Tibial nerve (tissue), 4 donors: ENCODE measurements around the gene UNC93A. TPM values are rescaled to one million over a fixed set of nuclear protein-coding genes. Genes with fewer than 3 reads are reported as not detected.
"Not testable (repeated sequence)": the region's sequence is repeated elsewhere in the genome, so short reads cannot be mapped to it uniquely, and the experiment has no call there.

Experiments
- DNase-seq, 2 donors: peaks; one replicate each; pipeline ENCODE4 v3.0.0-alpha.2; 2019; ENCODE audit warnings: low spot score in 2 of 2
- H3K27ac ChIP-seq, 4 donors: fragments of 200-600 bp; sonication (generic) in 3 of 4; one replicate each; pipeline ENCODE4 v1.5.1; 2017 to 2019; ENCODE audit warnings: mild to moderate bottlenecking in 1 of 4
- H3K27me3 ChIP-seq, 2 donors: fragments of 200-600 bp; sonication (generic) in 1 of 2; one replicate each; pipeline versions ENCODE4 v1.5.1 to v1.6.0; 2017 to 2019
- H3K36me3 ChIP-seq, 3 donors: fragments of 200-600 bp; sonication (generic); one replicate each; pipeline ENCODE4 v1.5.1; 2018 to 2019
- H3K4me1 ChIP-seq, 4 donors: fragments of 200-600 bp; sonication (generic) in 3 of 4; one replicate each; pipeline ENCODE4 v1.5.1; 2017 to 2019
- H3K4me3 ChIP-seq, 4 donors: fragments of 200-600 bp; sonication (generic) in 3 of 4; one replicate each; pipeline ENCODE4 v1.5.1; 2017 to 2019; ENCODE audit warnings: mild to moderate bottlenecking in 1 of 4, moderate library complexity in 1 of 4
- H3K9me3 ChIP-seq, 4 donors: fragments of 200-600 bp; sonication (generic) in 3 of 4; one replicate each; pipeline ENCODE4 v1.5.1; 2017 to 2019
- EP300 ChIP-seq, 2 donors: sonication (generic); formaldehyde crosslinking; IDR thresholded peaks; one replicate each; pipeline ENCODE4 v1.6.1; 2017; ENCODE audit warnings: antibody characterized with exemption in 2 of 2, mild to moderate bottlenecking in 1 of 2
- POLR2A ChIP-seq, 2 donors: fragments of 450-650 bp; IDR thresholded peaks; one replicate each; pipeline ENCODE4 v1.6.1; 2017; ENCODE audit warnings: antibody characterized with exemption in 2 of 2, mild to moderate bottlenecking in 2 of 2, moderate library complexity in 2 of 2
- WGBS, 2 donors: methylation state at CpG; one replicate each; pipeline ENCODE4 v1.1.5; 2018; 5-methylcytosine and 5-hydroxymethylcytosine counted together
- total RNA-seq, 4 donors: library from RNA; depleted of rRNA; stranded (reverse); fragments of >200 nt; gene quantifications; one replicate each; pipeline ENCODE4 v1.1.0, GENCODE V29; 2016
- TF ChIP-seq, protein P1 (sequence below), 5 experiments: fragments of 200-600 bp in 3 of 5; fragments of 450-650 bp in 2 of 5; sonication (generic) in 3 of 5; IDR thresholded peaks; one replicate each; pipeline ENCODE4 v1.5.1; 2016 to 2019; ENCODE audit warnings: antibody characterized with exemption in 5 of 5, mild to moderate bottlenecking in 3 of 5, moderate library complexity in 2 of 5

The UNC93A gene
- total RNA-seq, 4 donors from 2014 or later, result not detected

DNA sequence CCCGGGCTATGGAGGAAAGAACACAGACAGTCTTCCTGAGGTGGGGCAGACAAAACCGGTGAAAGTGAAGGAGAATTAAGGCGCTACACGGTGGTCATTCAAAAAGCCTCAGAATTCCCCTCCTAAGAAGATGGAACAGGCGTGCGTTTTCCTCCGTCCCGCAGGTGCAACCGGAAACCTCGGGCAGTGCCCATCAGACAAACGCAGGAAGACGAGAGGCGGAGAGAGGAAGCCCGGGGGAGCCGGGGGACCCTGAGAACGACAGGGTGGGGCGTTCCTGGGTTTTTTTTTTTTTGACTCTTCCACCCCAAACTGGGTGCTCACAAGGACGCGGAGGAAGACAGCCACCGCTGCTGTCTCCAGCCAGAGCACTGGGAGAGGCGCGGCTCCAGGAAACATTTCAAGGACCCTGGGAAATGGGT lies 59.2 kb downstream of the UNC93A start:
- 14 to 19% methylated on average over 22 of the region's 22 CpGs for WGBS, 2 donors
- Histone ChIP-seq H3K27me3 (peaks cover 0 to 10% of the 10 kb centered on the region in 2 donors), H3K27ac (peak overlapping the region in 1 of 4 donors; percentile 4), H3K36me3 (no peaks in the 10 kb centered on the region), H3K9me3 (peaks cover 0 to 13% (median 0%) of the 10 kb centered on the region in 4 donors), H3K4me3 (peak overlapping the region; percentile 0 to 53 (median 28)), H3K4me1 (peaks cover 0 to 23% (median 0%) of the 10 kb centered on the region in 4 donors)
- no peak for DNase-seq
- TF ChIP-seq POLR2A (IDR thresholded peaks at IDR 0.05), result no peak

DNA sequence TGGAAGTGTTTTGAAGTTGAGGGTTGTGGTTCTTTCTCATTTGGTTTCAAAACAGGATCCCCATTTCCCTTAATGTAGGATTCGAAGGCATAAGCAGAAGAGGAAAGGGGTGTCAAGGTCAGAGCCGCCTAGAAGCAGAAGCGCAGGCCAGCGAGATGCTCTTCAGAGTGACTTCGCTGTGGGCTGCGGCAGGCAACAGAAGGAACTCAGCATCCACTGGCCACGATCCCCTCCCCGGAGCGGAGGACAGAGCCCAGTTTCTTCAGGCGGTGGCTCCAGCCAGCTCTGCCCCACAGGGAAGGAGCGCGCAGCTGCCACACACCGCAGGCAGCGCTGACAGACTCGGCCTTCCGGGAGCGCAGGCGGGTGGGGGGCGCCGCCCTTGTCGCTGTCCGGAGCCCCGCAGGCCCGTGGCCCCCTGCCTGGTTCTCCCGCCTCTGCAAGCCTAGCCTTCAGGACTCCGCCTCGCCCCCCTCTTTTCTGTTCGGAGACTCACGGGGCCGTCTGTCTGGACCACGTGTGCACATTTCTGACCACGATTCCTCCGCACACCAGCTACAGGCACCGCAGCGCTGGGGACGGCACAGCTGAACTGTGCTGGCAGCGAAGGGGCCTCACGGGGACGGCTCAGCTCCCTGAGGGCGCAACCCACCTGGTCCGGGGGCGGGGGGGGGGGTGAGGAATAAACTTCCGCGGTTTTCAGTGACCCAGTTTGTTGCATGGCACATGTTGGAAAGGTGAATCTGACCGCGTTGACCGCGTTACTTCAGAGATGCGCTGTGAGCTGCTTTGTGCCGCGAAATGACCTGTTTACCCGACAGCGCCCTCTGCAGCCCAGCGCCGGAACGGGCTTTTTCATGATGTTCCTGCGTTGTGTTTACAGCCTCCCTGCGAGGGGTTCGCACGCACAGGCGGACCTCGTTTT lies 59.9 kb downstream of the UNC93A start:
- Histone ChIP-seq H3K4me1 (peaks cover 0 to 23% (median 0%) of the 10 kb centered on the region in 4 donors), H3K27ac (peak overlapping the region in 2 of 4 donors; percentile 4 to 24), H3K9me3 (peaks cover 0 to 13% (median 0%) of the 10 kb centered on the region in 4 donors), H3K4me3 (peak overlapping the region; percentile 0 to 53 (median 28)), H3K27me3 (peaks cover 0 to 10% of the 10 kb centered on the region in 2 donors), H3K36me3 (no peaks in the 10 kb centered on the region)
- DNase-seq, result peak; percentile 51 to 77
- no peak for TF ChIP-seq EP300 (IDR thresholded peaks at IDR 0.05)
- TF ChIP-seq, protein P1, sequence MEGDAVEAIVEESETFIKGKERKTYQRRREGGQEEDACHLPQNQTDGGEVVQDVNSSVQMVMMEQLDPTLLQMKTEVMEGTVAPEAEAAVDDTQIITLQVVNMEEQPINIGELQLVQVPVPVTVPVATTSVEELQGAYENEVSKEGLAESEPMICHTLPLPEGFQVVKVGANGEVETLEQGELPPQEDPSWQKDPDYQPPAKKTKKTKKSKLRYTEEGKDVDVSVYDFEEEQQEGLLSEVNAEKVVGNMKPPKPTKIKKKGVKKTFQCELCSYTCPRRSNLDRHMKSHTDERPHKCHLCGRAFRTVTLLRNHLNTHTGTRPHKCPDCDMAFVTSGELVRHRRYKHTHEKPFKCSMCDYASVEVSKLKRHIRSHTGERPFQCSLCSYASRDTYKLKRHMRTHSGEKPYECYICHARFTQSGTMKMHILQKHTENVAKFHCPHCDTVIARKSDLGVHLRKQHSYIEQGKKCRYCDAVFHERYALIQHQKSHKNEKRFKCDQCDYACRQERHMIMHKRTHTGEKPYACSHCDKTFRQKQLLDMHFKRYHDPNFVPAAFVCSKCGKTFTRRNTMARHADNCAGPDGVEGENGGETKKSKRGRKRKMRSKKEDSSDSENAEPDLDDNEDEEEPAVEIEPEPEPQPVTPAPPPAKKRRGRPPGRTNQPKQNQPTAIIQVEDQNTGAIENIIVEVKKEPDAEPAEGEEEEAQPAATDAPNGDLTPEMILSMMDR (IDR thresholded peaks at IDR 0.05), result peak; percentile 42 to 66 (median 59)
- 2 to 6% methylated on average over 20 to 58 of the region's 62 CpGs for WGBS, 2 donors

DNA sequence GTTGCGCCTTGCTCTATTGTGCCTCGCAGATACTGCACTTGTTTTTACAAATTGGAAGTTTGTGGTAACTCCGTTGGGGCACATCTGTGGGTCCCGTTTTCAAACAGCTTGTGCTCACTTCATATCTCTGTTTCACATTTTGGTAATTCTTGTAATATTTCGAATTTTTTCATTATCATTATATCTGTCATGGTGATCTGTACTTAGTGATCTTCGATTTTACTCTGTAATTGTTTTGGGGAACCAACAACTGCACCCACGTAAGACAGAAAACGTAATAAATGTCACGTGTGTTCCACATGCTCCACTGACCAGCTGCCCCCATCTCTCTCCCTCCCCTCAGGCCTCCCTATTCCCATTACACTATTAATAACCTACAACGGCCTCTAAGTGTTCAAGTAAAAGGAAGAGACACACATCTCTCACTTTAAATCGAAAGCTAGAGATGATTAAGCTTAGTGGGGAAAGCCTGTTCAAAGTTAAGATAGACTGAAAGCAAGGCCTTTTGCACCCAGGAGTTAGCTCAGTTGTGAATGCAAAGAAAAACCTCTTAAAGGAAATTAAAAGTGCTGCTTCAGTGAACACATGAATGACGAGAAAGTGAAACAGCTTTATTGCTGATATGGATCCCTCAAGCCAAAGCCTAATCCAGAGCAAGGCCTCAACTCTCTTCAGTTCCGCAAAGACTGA lies 60.7 kb downstream of the UNC93A start:
- TF ChIP-seq, protein P1 (IDR thresholded peaks at IDR 0.05), result no peak
- TF ChIP-seq EP300 (IDR thresholded peaks at IDR 0.05) (no peak), POLR2A (IDR thresholded peaks at IDR 0.05) (no peak)
- H3K4me3 ChIP-seq, result peak overlapping the region in 1 of 4 donors; percentile 39
- WGBS, 2 donors, result 60 to 64% methylated on average over 13 of the region's 13 CpGs
- no peak for DNase-seq
- peaks cover 0 to 13% (median 0%) of the 10 kb centered on the region in 4 donors for H3K9me3 ChIP-seq
- peaks cover 0 to 10% of the 10 kb centered on the region in 2 donors for H3K27me3 ChIP-seq
- no peaks in the 10 kb centered on the region for H3K36me3 ChIP-seq
- peaks cover 0 to 23% (median 0%) of the 10 kb centered on the region in 4 donors for H3K4me1 ChIP-seq
- H3K27ac ChIP-seq, result no peak overlapping the region

GRCh38 chr6:167356874-167357273 lies 65.8 kb downstream of the UNC93A start:
- Histone ChIP-seq H3K9me3 (peaks cover 0 to 13% (median 0%) of the 10 kb centered on the region in 4 donors), H3K27ac (no peak overlapping the region), H3K27me3 (peaks cover 0 to 1% of the 10 kb centered on the region in 2 donors), H3K4me3 (no peak overlapping the region), H3K36me3 (no peaks in the 10 kb centered on the region), H3K4me1 (no peaks in the 10 kb centered on the region)
- TF ChIP-seq POLR2A (IDR thresholded peaks at IDR 0.05) (no peak), EP300 (IDR thresholded peaks at IDR 0.05) (no peak)
- TF ChIP-seq, protein P1 (IDR thresholded peaks at IDR 0.05), result no peak
- WGBS, 2 donors, result 72 to 78% methylated on average over 3 of the region's 3 CpGs
- no peak for DNase-seq

GRCh38 chr6:167358394-167358793 lies 67.3 kb downstream of the UNC93A start:
- H3K36me3 ChIP-seq, H3K9me3 ChIP-seq, H3K27me3 ChIP-seq, H3K4me1 ChIP-seq, H3K27ac ChIP-seq, H3K4me3 ChIP-seq, DNase-seq: not testable (repeated sequence)
- 55 to 67% methylated on average over 4 of the region's 11 CpGs for WGBS, 2 donors

GRCh38 chr6:167361170-167361569 lies 70.1 kb downstream of the UNC93A start:
- not testable (repeated sequence) for H3K27ac ChIP-seq, H3K4me3 ChIP-seq, H3K9me3 ChIP-seq, H3K36me3 ChIP-seq, DNase-seq, H3K27me3 ChIP-seq, H3K4me1 ChIP-seq
- 20 to 59% methylated on average over 1 of the region's 1 CpG for WGBS, 2 donors

Other genes with a start within 250 kb of the UNC93A start
- not detected for gene CCR6, start 168.2 kb upstream of the UNC93A start, total RNA-seq
- not detected for gene GPR31, start 133.3 kb upstream of the UNC93A start, total RNA-seq
- not detected for gene TTLL2, start 33.8 kb downstream of the UNC93A start, total RNA-seq